Measurements from ENCODE around the gene HLA-DMA. TPM values are rescaled to one million over a fixed set of nuclear protein-coding genes. Genes with fewer than 3 reads are reported as not detected.

Gene HLA-DMA
- total and polyA plus RNA-seq, 2 of the 8 experiments (the other 6 are each of a cell fraction or from before 2014, with no cell fraction given), result 13.3 to 23.1 TPM

GRCh38 chr6:32905078-32905477, 47.8 kb downstream of the HLA-DMA start (continued):
- no peak for TF ChIP-seq PHF8 (conservative IDR thresholded peaks at IDR 0.05; ENCODE audit: low read depth, low read length)
- TF ChIP-seq JUND (IDR thresholded peaks at IDR 0.05; ENCODE audit: low read length), result no peak
- TF ChIP-seq EGR1 (IDR thresholded peaks at IDR 0.05; ENCODE audit: borderline replicate concordance, low read depth, low read length), result no peak

Data from H1 (cell line).